ENCODE measurements around the gene ARL5A. TPM values are rescaled to one million over a fixed set of nuclear protein-coding genes. Genes with fewer than 3 reads are reported as not detected.
"Not testable (repeated sequence)": the region's sequence is repeated elsewhere in the genome, so short reads cannot be mapped to it uniquely, and the experiment has no call there.

The ARL5A gene
- total RNA-seq (2021; fragmentation: NEBNext Ultra II Directional; extraction: Animal tissue kit (Norgen Biotek cat#: 25700)) = 10 to 100 TPM; 32.0 to 46.6 (median 39.9) TPM
- long read RNA-seq, full-length matches to known transcripts = 57 of 92 reads
- long read RNA-seq, partial matches to known transcripts = 1 of 92 reads
- long read RNA-seq, other reads (novel, unspliced or antisense) = 34 of 92 reads

- H3K9me3 Mint-ChIP-seq = no peaks in the 10 kb centered on the region
- DNase-seq = peak; percentile 90
- H3K4me1 Mint-ChIP-seq (ENCODE audit: low read depth) = peaks cover 43% of the 10 kb centered on the region
- H3K27ac Mint-ChIP-seq = peak within 1 kb of the TSS; percentile 84
- peak within 1 kb of the TSS; percentile 87 for H3K4me3 Mint-ChIP-seq
- no peak for TF ChIP-seq CTCF (IDR thresholded peaks at IDR 0.05)
- H3K27me3 Mint-ChIP-seq (ENCODE audit: insufficient read depth) = peaks cover 1% of the 10 kb centered on the region; the same call in 1 of the 2 replicates
- H3K36me3 Mint-ChIP-seq (ENCODE audit: low read depth) = no peaks in the 10 kb centered on the region
Measured at GRCh38 chr2:151828143-151828889, at the start of gene ARL5A. TSS of gene ARL5A (minus strand) at chr2:151828421. CDS start at chr2:151828176, 245 bp downstream.

GRCh38 chr2:151875631-151876030 is 47.4 kb upstream of the ARL5A start:
- not testable (repeated sequence) for H3K4me3 Mint-ChIP-seq; H3K36me3 Mint-ChIP-seq (ENCODE audit: low read depth); H3K27ac Mint-ChIP-seq; H3K9me3 Mint-ChIP-seq; H3K27me3 Mint-ChIP-seq (ENCODE audit: insufficient read depth); DNase-seq; H3K4me1 Mint-ChIP-seq (ENCODE audit: low read depth)

- Mint-ChIP-seq H3K9me3 (no peaks in the 10 kb centered on the region), H3K27ac (no peak overlapping the region), H3K36me3 (ENCODE audit: low read depth) (no peaks in the 10 kb centered on the region), H3K4me1 (ENCODE audit: low read depth) (no peaks in the 10 kb centered on the region), H3K27me3 (ENCODE audit: insufficient read depth) (peaks cover 7% of the 10 kb centered on the region), H3K4me3 (no peak overlapping the region)
- no peak for DNase-seq
- no peak for TF ChIP-seq CTCF (IDR thresholded peaks at IDR 0.05)
Measured at GRCh38 chr2:151872463-151872862, 44.2 kb upstream of the ARL5A start.

- no peak for DNase-seq
- H3K27ac Mint-ChIP-seq = no peak overlapping the region
- no peak overlapping the region for H3K4me3 Mint-ChIP-seq
- H3K27me3 Mint-ChIP-seq (ENCODE audit: insufficient read depth) = peaks cover 14% of the 10 kb centered on the region
- H3K9me3 Mint-ChIP-seq = no peaks in the 10 kb centered on the region
- H3K36me3 Mint-ChIP-seq (ENCODE audit: low read depth) = no peaks in the 10 kb centered on the region
- TF ChIP-seq CTCF (IDR thresholded peaks at IDR 0.05) = no peak
- no peaks in the 10 kb centered on the region for H3K4me1 Mint-ChIP-seq (ENCODE audit: low read depth)
Measured at GRCh38 chr2:151869291-151869690, 41.1 kb upstream of the ARL5A start.

- Mint-ChIP-seq H3K4me3 (no peak overlapping the region), H3K27ac (no peak overlapping the region), H3K4me1 (ENCODE audit: low read depth) (no peaks in the 10 kb centered on the region), H3K9me3 (no peaks in the 10 kb centered on the region), H3K27me3 (ENCODE audit: insufficient read depth) (peaks cover 9% of the 10 kb centered on the region), H3K36me3 (ENCODE audit: low read depth) (no peaks in the 10 kb centered on the region)
- no peak for TF ChIP-seq CTCF (IDR thresholded peaks at IDR 0.05)
- no peak for DNase-seq
Measured at GRCh38 chr2:151862700-151863099, 34.5 kb upstream of the ARL5A start.

GRCh38 chr2:151861174-151861573 is 33.0 kb upstream of the ARL5A start:
- Mint-ChIP-seq H3K27ac (no peak overlapping the region), H3K36me3 (ENCODE audit: low read depth) (no peaks in the 10 kb centered on the region), H3K27me3 (ENCODE audit: insufficient read depth) (peaks cover 9% of the 10 kb centered on the region), H3K4me1 (ENCODE audit: low read depth) (no peaks in the 10 kb centered on the region), H3K9me3 (no peaks in the 10 kb centered on the region), H3K4me3 (no peak overlapping the region)
- DNase-seq = no peak
- TF ChIP-seq CTCF (IDR thresholded peaks at IDR 0.05) = no peak
